ENCODE results near the gene SIGLEC11.
"Not testable (repeated sequence)": the region's sequence is repeated elsewhere in the genome, so short reads cannot be mapped to it uniquely, and the experiment has no call there.

SIGLEC11 gene

GRCh38 chr19:49981603-49982593, 20.9 kb upstream of the SIGLEC11 start:
- no peak for FAIRE-seq

- no peak for FAIRE-seq
Measured at GRCh38 chr19:49978324-49978723, 17.4 kb upstream of the SIGLEC11 start.

- no peak for FAIRE-seq
Measured at GRCh38 chr19:49977881-49978280, 16.9 kb upstream of the SIGLEC11 start.

- FAIRE-seq: no peak
Measured at GRCh38 chr19:49977076-49977475, 16.1 kb upstream of the SIGLEC11 start.

GRCh38 chr19:49976496-49976895, 15.5 kb upstream of the SIGLEC11 start:
- no peak for FAIRE-seq

GRCh38 chr19:49975051-49975450, 14.1 kb upstream of the SIGLEC11 start:
- no peak for FAIRE-seq

- FAIRE-seq: no peak
Measured at GRCh38 chr19:49973987-49974386, 13.0 kb upstream of the SIGLEC11 start.

- no peak for FAIRE-seq
Measured at GRCh38 chr19:49972841-49973240, 11.9 kb upstream of the SIGLEC11 start.

GRCh38 chr19:49971991-49972411, 11.0 kb upstream of the SIGLEC11 start:
- FAIRE-seq: no peak

- FAIRE-seq: not testable (repeated sequence)
Measured at GRCh38 chr19:49969355-49969754, 8.4 kb upstream of the SIGLEC11 start.

- FAIRE-seq: no peak
Measured at GRCh38 chr19:49968279-49968922, 7.4 kb upstream of the SIGLEC11 start.

GRCh38 chr19:49959892-49960291, 1.1 kb downstream of the SIGLEC11 start:
- FAIRE-seq: not testable (repeated sequence)

GRCh38 chr19:49958596-49958995, 2.4 kb downstream of the SIGLEC11 start:
- not testable (repeated sequence) for FAIRE-seq

GRCh38 chr19:49958144-49958543, 2.8 kb downstream of the SIGLEC11 start:
- FAIRE-seq: not testable (repeated sequence)

GRCh38 chr19:49957262-49957915, 3.6 kb downstream of the SIGLEC11 start:
- FAIRE-seq: no peak

GRCh38 chr19:49956115-49956495, 4.9 kb downstream of the SIGLEC11 start:
- FAIRE-seq: no peak

GRCh38 chr19:49954933-49955332, 6.0 kb downstream of the SIGLEC11 start:
- no peak for FAIRE-seq

GRCh38 chr19:49954092-49954829, 6.7 kb downstream of the SIGLEC11 start:
- no peak for FAIRE-seq

- no peak for FAIRE-seq
Measured at GRCh38 chr19:49953416-49953815, 7.6 kb downstream of the SIGLEC11 start.

- FAIRE-seq: no peak
Measured at GRCh38 chr19:49952906-49953305, 8.1 kb downstream of the SIGLEC11 start.

- no peak for FAIRE-seq
Measured at GRCh38 chr19:49952479-49952836, 8.5 kb downstream of the SIGLEC11 start.

- no peak for FAIRE-seq
Measured at GRCh38 chr19:49951806-49952478, 9.0 kb downstream of the SIGLEC11 start.

All from TTC549 (cell line).